Measurements from ENCODE around the gene LCN6. TPM values are rescaled to one million over a fixed set of nuclear protein-coding genes. Genes with fewer than 3 reads are reported as not detected.

LCN6 gene
- total and polyA plus RNA-seq, 2 of the 13 experiments (the other 11 are each of a cell fraction or from before 2014, with no cell fraction given) = not detected

DNA sequence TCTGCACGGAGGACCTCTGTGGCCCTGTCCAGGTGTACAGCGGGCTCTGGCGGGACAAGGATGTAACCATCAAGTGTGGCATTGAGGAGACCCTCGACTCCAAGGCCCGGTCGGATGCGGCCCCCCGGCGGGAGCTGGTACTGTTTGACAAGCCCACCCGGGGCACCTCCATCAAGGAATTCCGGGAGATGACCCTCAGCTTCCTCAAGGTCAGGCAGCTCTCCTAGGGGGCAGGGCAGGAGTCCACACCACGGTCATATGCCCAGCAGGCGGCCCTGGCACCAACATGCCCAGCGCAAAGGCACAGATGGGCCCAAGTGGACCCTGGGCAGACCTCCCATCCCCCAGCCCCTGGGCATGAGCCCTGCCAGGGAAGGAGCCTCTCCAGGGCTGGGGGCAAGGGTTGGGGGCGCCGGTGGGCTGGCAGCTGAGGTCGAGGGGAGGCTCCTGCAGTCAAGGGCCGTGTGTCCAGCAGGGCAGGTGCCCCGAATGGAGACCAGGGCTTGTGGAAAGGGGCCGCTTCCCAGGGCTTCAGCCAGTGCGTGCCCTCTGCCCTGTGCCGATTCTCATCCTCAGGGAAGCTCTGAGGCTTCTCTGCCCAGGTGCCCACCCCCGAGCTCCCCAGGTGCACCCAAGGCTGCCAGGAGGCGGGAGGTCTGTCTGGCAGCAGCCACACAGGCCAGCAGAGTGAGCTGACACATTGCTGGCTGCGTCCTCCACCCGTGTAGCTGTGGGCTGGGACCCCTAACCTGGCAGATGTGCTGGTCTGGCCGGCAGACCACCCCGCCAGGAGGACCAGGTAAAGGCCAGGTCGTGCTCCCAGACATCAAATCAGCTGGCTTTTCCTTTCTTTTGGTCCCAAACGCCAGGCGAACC lies 26.0 kb downstream of the LCN6 start:
- peaks cover 47% of the 10 kb centered on the region for H4K20me1 ChIP-seq (ENCODE audit: insufficient read depth, low read length)
- in situ Hi-C loops (cut with HindIII; ENCODE audit: extremely low pct_ligation_motif_present, low pct_unique_long_range_greater_than_20kb) = no loop called here
- no peak for DNase-seq (ENCODE audit: low spot score)
- peaks cover 17% of the 10 kb centered on the region for H3K79me2 ChIP-seq (ENCODE audit: insufficient read depth, low read length)
- ATAC-seq = peak; percentile 0; the same call in 1 of the 3 replicates
- no peaks in the 10 kb centered on the region for H3K9me3 ChIP-seq (ENCODE audit: low read length)
- intact Hi-C loops (cut with micrococcal nuclease; ENCODE audit: unreplicated experiment) = no loop called here
- H3K27me3 ChIP-seq (ENCODE audit: control insufficient read depth in 1 of 2, insufficient read depth in 2 of 2, low read length in 2 of 2) = no peaks in the 10 kb centered on the region; a peak in 1 of 5 replicates
- no TSS peak for BruUV-seq (replicated peaks)
- no peak overlapping the region for H3K4me2 ChIP-seq (ENCODE audit: low read depth, low read length)
- no peak for FAIRE-seq
- H3K4me3 ChIP-seq (replicated peaks in 1 of 3; ENCODE audit: insufficient read depth in 1 of 3, low read depth in 2 of 3, low read length in 3 of 3) = no peak overlapping the region
- WGBS (ENCODE audit: low lambda C conversion rate) = 95% methylated on average over 4 of the region's 31 CpGs
- CTCF ChIA-PET (ENCODE audit: low intra/inter-chr PET ratio, low total read pairs) = no interaction called here
- POLR2A ChIA-PET = interaction anchor here (0.6 kb wide), 1 partner anchor 21 kb away, joined by 3 read pairs; the partner anchor contains the start of gene LCN10
- H3K36me3 ChIP-seq (replicated peaks in 1 of 2; ENCODE audit: control insufficient read depth in 1 of 2, insufficient read depth in 2 of 2, low read length in 2 of 2) = peaks cover 11 to 20% of the 10 kb centered on the region in 2 experiments; a peak in 4 of 5 replicates
- peaks cover 31% of the 10 kb centered on the region for H3K4me1 ChIP-seq (ENCODE audit: insufficient read depth, low read length)
- no peak overlapping the region for H3K27ac ChIP-seq (ENCODE audit: extremely low read length, insufficient read depth, low read length)
- no peak overlapping the region for H2AFZ ChIP-seq (ENCODE audit: low read length)
- no peak overlapping the region for H3K9ac ChIP-seq (ENCODE audit: insufficient read depth, low read depth, low read length)
- TF ChIP-seq, protein P1, sequence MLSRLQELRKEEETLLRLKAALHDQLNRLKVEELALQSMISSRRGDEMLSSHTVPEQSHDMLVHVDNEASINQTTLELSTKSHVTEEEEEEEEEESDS (CRISPR knock-in tag; IDR thresholded peaks at IDR 0.05; ENCODE audit: borderline replicate concordance) = no peak
- TF ChIP-seq ZNF616 (CRISPR knock-in tag; IDR thresholded peaks at IDR 0.05; ENCODE audit: low read depth) = no peak
- TF ChIP-seq AGO1 (IDR thresholded peaks at IDR 0.05; ENCODE audit: low read depth, low read length, poor library complexity, severe bottlenecking) = peak; percentile 70
- no peak for TF ChIP-seq NR2F6 (IDR thresholded peaks at IDR 0.05)
- no peak for TF ChIP-seq NR2F6 (CRISPR knock-in tag; IDR thresholded peaks at IDR 0.05)
- TF ChIP-seq ZNF333 (CRISPR knock-in tag; IDR thresholded peaks at IDR 0.05; ENCODE audit: borderline replicate concordance) = 0 out of 2 replicates have a peak, but pooled peaks have one; percentile 16
- TF ChIP-seq, protein P2, sequence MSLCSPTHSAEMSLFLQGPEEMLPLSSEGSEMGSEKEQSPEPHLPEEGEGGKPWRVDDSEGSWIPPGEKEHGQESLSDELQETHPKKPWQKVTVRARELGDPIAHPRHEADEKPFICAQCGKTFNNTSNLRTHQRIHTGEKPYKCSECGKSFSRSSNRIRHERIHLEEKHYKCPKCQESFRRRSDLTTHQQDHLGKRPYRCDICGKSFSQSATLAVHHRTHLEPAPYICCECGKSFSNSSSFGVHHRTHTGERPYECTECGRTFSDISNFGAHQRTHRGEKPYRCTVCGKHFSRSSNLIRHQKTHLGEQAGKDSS (CRISPR knock-in tag; IDR thresholded peaks at IDR 0.05; ENCODE audit: borderline replicate concordance, low read depth) = no peak
- TF ChIP-seq PTBP1 (IDR thresholded peaks at IDR 0.05; ENCODE audit: low read depth, low read length, poor library complexity, severe bottlenecking) = no peak
- no peak for TF ChIP-seq ETV6 (CRISPR knock-in tag; conservative IDR thresholded peaks at IDR 0.05)
- TF ChIP-seq HNRNPL (IDR thresholded peaks at IDR 0.05; ENCODE audit: low read depth, low read length) = peak; percentile 81
- TF ChIP-seq ZNF75D (CRISPR knock-in tag; IDR thresholded peaks at IDR 0.05; ENCODE audit: borderline replicate concordance) = no peak
- TF ChIP-seq CC2D1A (CRISPR knock-in tag; IDR thresholded peaks at IDR 0.05) = no peak
- TF ChIP-seq TEF (CRISPR knock-in tag; IDR thresholded peaks at IDR 0.05) = no peak
- no peak for TF ChIP-seq NR2F2 (IDR thresholded peaks at IDR 0.05; ENCODE audit: borderline replicate concordance, low read depth)
- no peak for TF ChIP-seq NFAT5 (CRISPR knock-in tag; IDR thresholded peaks at IDR 0.05)
- TF ChIP-seq RBFOX2 (IDR thresholded peaks at IDR 0.05; ENCODE audit: low read depth, low read length) = peak; percentile 35
- TF ChIP-seq TBP (CRISPR knock-in tag; IDR thresholded peaks at IDR 0.05) = no peak
- TF ChIP-seq PLRG1 (conservative IDR thresholded peaks at IDR 0.05) = no peak
